HG02678 (cell line): ENCODE data around the gene ZNF175.

ENCODE experiments used
- ATAC-seq: cut with Tn5 transposase; IDR thresholded peaks from one replicate; pipeline ENCODE4 v1.9.1; 2021; ENCODE audit warnings: mild to moderate bottlenecking, moderate library complexity; ENCODE audit not compliant: unreplicated experiment

ZNF175 gene

GRCh38 chr19:51570962-51571575 lies at the start of gene ZNF175:
Gene ZNF175, plus strand, starts transcription at chr19:51571283. Its CDS starts 2,047 bp downstream, at chr19:51573330.
- ATAC-seq = peak; percentile 92

GRCh38 chr19:51521357-51521756 lies 49.7 kb upstream of the ZNF175 start:
- ATAC-seq = no peak

GRCh38 chr19:51521781-51522180 lies 49.3 kb upstream of the ZNF175 start:
- ATAC-seq = no peak

GRCh38 chr19:51524666-51525264 lies 46.3 kb upstream of the ZNF175 start:
- ATAC-seq = no peak

- ATAC-seq = no peak
Measured at GRCh38 chr19:51525651-51526050, 45.4 kb upstream of the ZNF175 start.

GRCh38 chr19:51529301-51529700 lies 41.8 kb upstream of the ZNF175 start:
- no peak for ATAC-seq

GRCh38 chr19:51530616-51531015 lies 40.5 kb upstream of the ZNF175 start:
- no peak for ATAC-seq

- ATAC-seq = peak; percentile 55
Measured at GRCh38 chr19:51531349-51532315, 39.5 kb upstream of the ZNF175 start, which contains the start of gene SIGLEC6. Gene SIGLEC6, minus strand, starts transcription at chr19:51531670. Its CDS starts 22 bp downstream, at chr19:51531648.

GRCh38 chr19:51535535-51535934 lies 35.5 kb upstream of the ZNF175 start:
- ATAC-seq = no peak

GRCh38 chr19:51539821-51540366 lies 31.2 kb upstream of the ZNF175 start:
- no peak for ATAC-seq

- no peak for ATAC-seq
Measured at GRCh38 chr19:51541458-51542357, 29.4 kb upstream of the ZNF175 start.

- ATAC-seq = no peak
Measured at GRCh38 chr19:51542699-51543098, 28.4 kb upstream of the ZNF175 start.

- no peak for ATAC-seq
Measured at GRCh38 chr19:51544038-51544437, 27.0 kb upstream of the ZNF175 start.

GRCh38 chr19:51546107-51546649 lies 24.9 kb upstream of the ZNF175 start:
- no peak for ATAC-seq

- no peak for ATAC-seq
Measured at GRCh38 chr19:51546650-51547396, 24.3 kb upstream of the ZNF175 start.

- ATAC-seq = no peak
Measured at GRCh38 chr19:51547397-51548212, 23.5 kb upstream of the ZNF175 start.

GRCh38 chr19:51548213-51548651 lies 22.9 kb upstream of the ZNF175 start:
- no peak for ATAC-seq

- no peak for ATAC-seq
Measured at GRCh38 chr19:51548891-51549305, 22.2 kb upstream of the ZNF175 start.
